GM06990 (cell line): ENCODE data around the gene APBB2.
"Not testable (repeated sequence)": the region's sequence is repeated elsewhere in the genome, so short reads cannot be mapped to it uniquely, and the experiment has no call there.

Source experiments
- DNase-seq: peaks from one replicate; pipeline ENCODE4 v3.0.0-alpha.2; 2011; ENCODE audit not compliant: insufficient read length; ENCODE audit errors: extremely low read depth
- H3K27me3 ChIP-seq: replicated peaks from 2 replicates; pipeline ENCODE4 v1.6.0; 2011; ENCODE audit warnings: low read length; ENCODE audit not compliant: control insufficient read depth, insufficient read depth
- H3K36me3 ChIP-seq: 2 replicates; pipeline ENCODE4 v1.5.1; 2011; ENCODE audit warnings: low read length; ENCODE audit not compliant: control insufficient read depth, insufficient read depth
- H3K4me3 ChIP-seq: replicated peaks from 2 replicates; pipeline ENCODE4 v1.5.1; 2011; ENCODE audit warnings: low read depth, mild to moderate bottlenecking, control low read depth, low read length
- CTCF ChIP-seq: IDR thresholded peaks from 2 replicates; pipeline ENCODE4 v1.5.1; 2011; ENCODE audit warnings: low read length, control low read depth, mild to moderate bottlenecking, inconsistent platforms; ENCODE audit not compliant: insufficient read depth, poor library complexity, severe bottlenecking

The APBB2 gene

GRCh38 chr4:41150401-41150800, 63.9 kb downstream of the APBB2 start:
- no peak for TF ChIP-seq CTCF
- Histone ChIP-seq H3K27me3 (no peaks in the 10 kb centered on the region), H3K36me3 (no peaks in the 10 kb centered on the region), H3K4me3 (no peak overlapping the region)
- DNase-seq = no peak

DNA sequence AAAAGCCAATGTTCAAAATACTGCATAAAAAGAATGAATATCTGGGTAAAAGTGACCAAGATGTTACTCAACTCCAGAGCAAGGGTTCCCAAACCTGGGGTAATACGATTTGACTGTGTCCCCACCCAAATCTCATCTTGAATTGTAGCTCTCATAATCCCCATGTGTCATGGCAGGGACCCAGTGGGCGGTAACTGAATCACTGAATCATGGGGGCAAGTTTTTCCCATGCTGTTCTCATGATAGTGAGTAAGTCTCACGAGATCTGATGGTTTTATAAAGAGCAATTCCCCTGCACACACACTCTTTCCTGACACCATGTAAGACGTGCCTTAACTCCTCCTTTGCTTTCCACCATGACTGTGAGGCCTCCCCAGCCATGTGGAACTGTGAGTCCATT, 64.8 kb downstream of the APBB2 start:
- DNase-seq, H3K27me3 ChIP-seq, H3K4me3 ChIP-seq, H3K36me3 ChIP-seq: not testable (repeated sequence)

DNA sequence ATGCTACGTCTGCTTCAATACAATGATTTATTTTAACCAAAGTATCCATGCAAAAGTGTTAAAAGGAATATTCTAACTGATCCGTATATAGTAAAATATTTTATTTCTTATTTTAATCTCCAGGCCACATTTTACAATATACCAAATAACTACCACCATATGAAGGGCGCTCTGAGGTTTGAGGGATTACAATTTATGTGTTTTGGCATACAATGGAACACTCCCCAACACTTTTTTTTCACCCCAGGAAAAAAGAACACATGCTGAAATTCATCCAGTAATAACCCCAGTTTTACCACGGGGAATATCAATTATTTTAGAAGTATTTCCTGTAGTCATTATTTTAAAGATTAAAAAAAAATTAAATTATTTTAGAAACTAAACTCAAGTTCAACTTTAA, 65.4 kb downstream of the APBB2 start:
- H3K4me3 ChIP-seq = no peak overlapping the region
- DNase-seq = no peak
- H3K36me3 ChIP-seq = no peaks in the 10 kb centered on the region
- H3K27me3 ChIP-seq = no peaks in the 10 kb centered on the region
- TF ChIP-seq CTCF = no peak

DNA sequence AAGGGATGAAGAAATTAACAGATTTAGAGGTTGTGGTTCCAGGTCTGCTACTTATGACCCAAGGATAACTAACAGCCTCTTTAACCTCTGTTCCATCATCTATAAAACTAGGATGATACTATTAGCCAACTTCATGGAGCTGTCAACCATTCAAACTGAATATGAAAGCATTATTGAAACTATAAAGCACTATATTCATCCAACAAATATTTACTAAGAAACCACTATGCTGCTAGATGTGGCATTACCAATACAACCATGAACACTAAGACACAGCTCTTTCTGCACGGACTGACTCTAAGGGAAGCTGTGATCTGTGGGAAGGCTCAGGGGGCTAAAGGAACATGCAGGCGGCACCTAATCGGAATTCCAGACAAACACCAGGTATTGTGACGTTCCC, 66.0 kb downstream of the APBB2 start:
- Histone ChIP-seq H3K36me3 (no peaks in the 10 kb centered on the region), H3K27me3 (no peaks in the 10 kb centered on the region), H3K4me3 (no peak overlapping the region)
- DNase-seq = no peak
- TF ChIP-seq CTCF = no peak

- not testable (repeated sequence) for DNase-seq, H3K27me3 ChIP-seq, H3K4me3 ChIP-seq, H3K36me3 ChIP-seq
Observed at GRCh38 chr4:41147570-41147969, 66.8 kb downstream of the APBB2 start.

GRCh38 chr4:41146716-41147506, 67.4 kb downstream of the APBB2 start:
- TF ChIP-seq CTCF = no peak
- no peak for DNase-seq
- no peak overlapping the region for H3K4me3 ChIP-seq
- H3K36me3 ChIP-seq = no peaks in the 10 kb centered on the region
- no peaks in the 10 kb centered on the region for H3K27me3 ChIP-seq

GRCh38 chr4:41146196-41146595, 68.1 kb downstream of the APBB2 start:
- no peak for DNase-seq
- H3K4me3 ChIP-seq = no peak overlapping the region

More at GRCh38 chr4:41146196-41146595, 68.1 kb downstream of the APBB2 start:
- H3K36me3 ChIP-seq = no peaks in the 10 kb centered on the region
- no peak for TF ChIP-seq CTCF
- no peaks in the 10 kb centered on the region for H3K27me3 ChIP-seq
